MM.1S (cell line): ENCODE results near the gene KLF6.

ENCODE experiments used
- EZH2 ChIP-seq: fragments of 300-600 bp; sonication (generic); optimal IDR thresholded peaks from 2 replicates; pipeline ENCODE3; 2017; ENCODE audit warnings: low read depth, mild to moderate bottlenecking, antibody characterized with exemption, low read length, mixed read lengths
- TF ChIP-seq, protein P1 (sequence below): fragments of 300-600 bp; sonication (generic); IDR thresholded peaks from 2 replicates; pipeline ENCODE4 v1.5.1; 2016; ENCODE audit warnings: antibody characterized with exemption, low read length, mixed read lengths

- TF ChIP-seq, protein P1, sequence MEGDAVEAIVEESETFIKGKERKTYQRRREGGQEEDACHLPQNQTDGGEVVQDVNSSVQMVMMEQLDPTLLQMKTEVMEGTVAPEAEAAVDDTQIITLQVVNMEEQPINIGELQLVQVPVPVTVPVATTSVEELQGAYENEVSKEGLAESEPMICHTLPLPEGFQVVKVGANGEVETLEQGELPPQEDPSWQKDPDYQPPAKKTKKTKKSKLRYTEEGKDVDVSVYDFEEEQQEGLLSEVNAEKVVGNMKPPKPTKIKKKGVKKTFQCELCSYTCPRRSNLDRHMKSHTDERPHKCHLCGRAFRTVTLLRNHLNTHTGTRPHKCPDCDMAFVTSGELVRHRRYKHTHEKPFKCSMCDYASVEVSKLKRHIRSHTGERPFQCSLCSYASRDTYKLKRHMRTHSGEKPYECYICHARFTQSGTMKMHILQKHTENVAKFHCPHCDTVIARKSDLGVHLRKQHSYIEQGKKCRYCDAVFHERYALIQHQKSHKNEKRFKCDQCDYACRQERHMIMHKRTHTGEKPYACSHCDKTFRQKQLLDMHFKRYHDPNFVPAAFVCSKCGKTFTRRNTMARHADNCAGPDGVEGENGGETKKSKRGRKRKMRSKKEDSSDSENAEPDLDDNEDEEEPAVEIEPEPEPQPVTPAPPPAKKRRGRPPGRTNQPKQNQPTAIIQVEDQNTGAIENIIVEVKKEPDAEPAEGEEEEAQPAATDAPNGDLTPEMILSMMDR: no peak
- TF ChIP-seq EZH2: no peak
Observed at GRCh38 chr10:3784510-3785250, at the start of gene KLF6.
